Calu3 (cell line): ENCODE data around the gene RAB1B. TPM values are rescaled to one million over a fixed set of nuclear protein-coding genes. Genes with fewer than 3 reads are reported as not detected.
"Not testable (repeated sequence)": the region's sequence is repeated elsewhere in the genome, so short reads cannot be mapped to it uniquely, and the experiment has no call there.

Source experiments
- BruUV-seq: library from RNA; stranded (reverse); fragments of 400-500 nt; replicated peaks from 2 replicates; lab custom pipeline; 2021; lab: Mats Ljungman, UMichigan
- CTCF ChIA-PET: fragments of 300-600 bp; sonication (Branson Sonifier 250); formaldehyde crosslinking; loops from one replicate; lab custom pipeline; 2022; ENCODE audit warnings: antibody characterized with exemption; lab: Charles Lee
- DNase-seq: peaks from one replicate; pipeline ENCODE4 v3.0.0; 2022
- H3K27ac Mint-ChIP-seq: one replicate; pipeline ENCODE4 v1.8.0; 2022; ENCODE audit warnings: mixed read lengths; ENCODE audit not compliant: unreplicated experiment
- H3K27me3 Mint-ChIP-seq: one replicate; pipeline ENCODE4 v1.8.0; 2022; ENCODE audit warnings: mixed read lengths; ENCODE audit not compliant: unreplicated experiment
- H3K36me3 Mint-ChIP-seq: one replicate; pipeline ENCODE4 v1.8.0; 2022; ENCODE audit warnings: mild to moderate bottlenecking, moderate library complexity, mixed read lengths; ENCODE audit not compliant: insufficient read depth, unreplicated experiment
- H3K4me1 Mint-ChIP-seq: one replicate; pipeline ENCODE4 v1.8.0; 2022; ENCODE audit warnings: mild to moderate bottlenecking, low read depth, mixed read lengths; ENCODE audit not compliant: unreplicated experiment
- H3K4me3 Mint-ChIP-seq: one replicate; pipeline ENCODE4 v1.8.0; 2022; ENCODE audit warnings: mild to moderate bottlenecking, low read depth, moderate library complexity, mixed read lengths; ENCODE audit not compliant: unreplicated experiment
- H3K9me3 Mint-ChIP-seq: one replicate; pipeline ENCODE4 v1.8.0; 2022; ENCODE audit warnings: low read depth, mixed read lengths; ENCODE audit not compliant: unreplicated experiment
- CTCF ChIP-seq: fragments of 200-600 bp; IDR thresholded peaks from one replicate; pipeline ENCODE4 v1.8.0; 2022; ENCODE audit warnings: antibody characterized with exemption; ENCODE audit not compliant: unreplicated experiment
- intact Hi-C: fragments of 100-400 bp; cut with micrococcal nuclease; formaldehyde crosslinking; loops from one replicate; pipeline ENCODE4 v1.10.0; 2022; ENCODE audit not compliant: unreplicated experiment
- total RNA-seq: library from RNA; stranded (reverse); gene quantifications from 2 replicates; pipeline ENCODE4 v1.2.3, GENCODE V29; 2022

RAB1B gene
- total RNA-seq, 1 experiment from 2014 or later: 144 TPM

GRCh38 chr11:66317322-66317722 is 48.9 kb downstream of the RAB1B start:
- H3K9me3 Mint-ChIP-seq: peaks cover 6% of the 10 kb centered on the region
- TF ChIP-seq CTCF: no peak
- H3K4me3 Mint-ChIP-seq: no peak overlapping the region
- H3K36me3 Mint-ChIP-seq: peaks cover 16% of the 10 kb centered on the region
- H3K27ac Mint-ChIP-seq: no peak overlapping the region
- DNase-seq: no peak
- intact Hi-C loops: no loop called here
- BruUV-seq: no TSS peak
- CTCF ChIA-PET: interaction anchor here (0.6 to 0.9 kb wide), 2 partner anchors 121 to 235 kb away, joined by 4 read pairs; partner anchors contain the start of gene MRPL11
- H3K27me3 Mint-ChIP-seq: peaks cover 51% of the 10 kb centered on the region
- no peaks in the 10 kb centered on the region for H3K4me1 Mint-ChIP-seq

- no peak for TF ChIP-seq CTCF
- no peak overlapping the region for H3K4me3 Mint-ChIP-seq
- H3K9me3 Mint-ChIP-seq: peaks cover 6% of the 10 kb centered on the region
- H3K27me3 Mint-ChIP-seq: peaks cover 57% of the 10 kb centered on the region
- no peaks in the 10 kb centered on the region for H3K4me1 Mint-ChIP-seq
- no peak overlapping the region for H3K27ac Mint-ChIP-seq
- DNase-seq: no peak
- intact Hi-C loops: no loop called here
- CTCF ChIA-PET: interaction anchor here (0.6 kb wide), 1 partner anchor 234 kb away, joined by 4 read pairs; no protein-coding TSS in a partner anchor
- H3K36me3 Mint-ChIP-seq: peaks cover 10% of the 10 kb centered on the region
- no TSS peak for BruUV-seq
Measured at GRCh38 chr11:66317723-66318599, 49.5 kb downstream of the RAB1B start.

GRCh38 chr11:66318600-66318970 is 50.1 kb downstream of the RAB1B start:
- Mint-ChIP-seq H3K4me1 (no peaks in the 10 kb centered on the region), H3K27ac (no peak overlapping the region), H3K27me3 (peaks cover 63% of the 10 kb centered on the region), H3K4me3 (no peak overlapping the region), H3K36me3 (peaks cover 9% of the 10 kb centered on the region), H3K9me3 (peaks cover 6% of the 10 kb centered on the region)
- TF ChIP-seq CTCF: no peak
- no TSS peak for BruUV-seq
- intact Hi-C loops: no loop called here
- DNase-seq: no peak
- CTCF ChIA-PET: no interaction called here

- H3K4me1 Mint-ChIP-seq, CTCF ChIA-PET: not testable (repeated sequence)
Measured at GRCh38 chr11:66320289-66320688, 51.9 kb downstream of the RAB1B start.

GRCh38 chr11:66320748-66321147 is 52.3 kb downstream of the RAB1B start:
- CTCF ChIA-PET, H3K9me3 Mint-ChIP-seq, intact Hi-C loops, BruUV-seq, H3K4me1 Mint-ChIP-seq, H3K27ac Mint-ChIP-seq, H3K4me3 Mint-ChIP-seq, DNase-seq, H3K36me3 Mint-ChIP-seq: not testable (repeated sequence)
- peaks cover 48% of the 10 kb centered on the region for H3K27me3 Mint-ChIP-seq

More at GRCh38 chr11:66320289-66320688, 51.9 kb downstream of the RAB1B start:
- H3K36me3 Mint-ChIP-seq, H3K9me3 Mint-ChIP-seq, H3K4me3 Mint-ChIP-seq, BruUV-seq, intact Hi-C loops, DNase-seq, H3K27ac Mint-ChIP-seq: not testable (repeated sequence)
- peaks cover 53% of the 10 kb centered on the region for H3K27me3 Mint-ChIP-seq
